ENCODE measurements around the gene UFC1. TPM values are rescaled to one million over a fixed set of nuclear protein-coding genes. Genes with fewer than 3 reads are reported as not detected.

The UFC1 gene
- total and polyA plus RNA-seq, 2 of the 13 experiments (the other 11 are each of a cell fraction or from before 2014, with no cell fraction given), result 72.8 to 85.2 TPM

GRCh38 chr1:161176468-161177111 lies 22.8 kb downstream of the UFC1 start:
- in situ Hi-C loops (cut with HindIII; ENCODE audit: extremely low pct_ligation_motif_present, low pct_unique_long_range_greater_than_20kb) (no loop called here), intact Hi-C loops (cut with micrococcal nuclease; ENCODE audit: unreplicated experiment) (no loop called here)

More at GRCh38 chr1:161176468-161177111, 22.8 kb downstream of the UFC1 start:
- Histone ChIP-seq H3K79me2 (ENCODE audit: insufficient read depth, low read length) (peaks cover 10% of the 10 kb centered on the region), H2AFZ (ENCODE audit: low read length) (no peak overlapping the region), H4K20me1 (ENCODE audit: insufficient read depth, low read length) (no peaks in the 10 kb centered on the region), H3K9me3 (ENCODE audit: low read length) (no peaks in the 10 kb centered on the region), H3K27me3 (ENCODE audit: control insufficient read depth in 1 of 2, insufficient read depth in 2 of 2, low read length in 2 of 2) (no peaks in the 10 kb centered on the region; a peak in 1 of 5 replicates), H3K27ac (ENCODE audit: extremely low read length, insufficient read depth, low read length) (peak overlapping the region; percentile 79), H3K9ac (ENCODE audit: insufficient read depth, low read depth, low read length) (peak overlapping the region; percentile 84), H3K36me3 (replicated peaks in 1 of 2; ENCODE audit: control insufficient read depth in 1 of 2, insufficient read depth in 2 of 2, low read length in 2 of 2) (peaks cover 4 to 30% of the 10 kb centered on the region in 2 experiments), H3K4me1 (ENCODE audit: insufficient read depth, low read length) (peaks cover 19% of the 10 kb centered on the region), H3K4me2 (ENCODE audit: low read depth, low read length) (peak overlapping the region; percentile 96), H3K4me3 (replicated peaks in 1 of 3; ENCODE audit: insufficient read depth in 1 of 3, low read depth in 2 of 3, low read length in 3 of 3) (peak overlapping the region; percentile 83 to 92 (median 83))
- no peak for FAIRE-seq
- ATAC-seq, result peak; percentile 9; the same call in 2 of the 3 replicates
- ChIA-PET CTCF (ENCODE audit: low intra/inter-chr PET ratio, low total read pairs) (interaction anchor here (1.5 kb wide), 1 partner anchor 10 kb away, joined by 4 read pairs; the partner anchor contains the start of gene PPOX), POLR2A (interaction anchor here (0.8 to 2.1 kb wide), 10 partner anchors 9 to 138 kb away, joined by 3 to 27 read pairs (median 4); partner anchors contain the start of genes ADAMTS4, APOA2, NDUFS2 and NIT1)
- DNase-seq (ENCODE audit: low spot score), result no peak
- WGBS (ENCODE audit: low lambda C conversion rate), result 23% methylated on average over 16 of the region's 17 CpGs
- BruUV-seq (replicated peaks), result no TSS peak
- TF ChIP-seq GLMP (CRISPR knock-in tag; IDR thresholded peaks at IDR 0.05; ENCODE audit: borderline replicate concordance) (0 out of 2 replicates have a peak, but pooled peaks have one; percentile 9), EHMT2 (IDR thresholded peaks at IDR 0.05; ENCODE audit: borderline replicate concordance, low read depth, low read length) (no peak), NFRKB (IDR thresholded peaks at IDR 0.05) (no peak), MED13 (CRISPR knock-in tag; IDR thresholded peaks at IDR 0.05) (0 out of 2 replicates have a peak, but pooled peaks have one; percentile 1), POGZ (CRISPR knock-in tag; IDR thresholded peaks at IDR 0.05) (no peak)

All from HepG2 (cell line).